ENCODE results near the gene SDK2.

- no peak for TF ChIP-seq CTCF (conservative IDR thresholded peaks at IDR 0.05; ENCODE audit: low read depth, low read length)
- TF ChIP-seq USF2 (IDR thresholded peaks at IDR 0.05; ENCODE audit: low read depth, low read length) = no peak
- TF ChIP-seq RAD21 (IDR thresholded peaks at IDR 0.05; ENCODE audit: low read length) = no peak
- TF ChIP-seq RCOR1 (IDR thresholded peaks at IDR 0.05; ENCODE audit: insufficient replicate concordance, low read length) = no peak
- TF ChIP-seq MAFK (IDR thresholded peaks at IDR 0.05; ENCODE audit: low read depth, low read length) = no peak
- no peak for TF ChIP-seq CEBPB (IDR thresholded peaks at IDR 0.05; ENCODE audit: low read depth, low read length)
- no peak for TF ChIP-seq ELK1 (IDR thresholded peaks at IDR 0.05; ENCODE audit: borderline replicate concordance, low read depth, low read length)
These were observed 109.9 kb downstream of the SDK2 start for GRCh38 chr17:73534209-73534909.
